ENCODE data around the gene TRIM8.

GRCh38 chr10:102645388-102645740 is 1.1 kb downstream of the TRIM8 start:
- TF ChIP-seq, protein P1, sequence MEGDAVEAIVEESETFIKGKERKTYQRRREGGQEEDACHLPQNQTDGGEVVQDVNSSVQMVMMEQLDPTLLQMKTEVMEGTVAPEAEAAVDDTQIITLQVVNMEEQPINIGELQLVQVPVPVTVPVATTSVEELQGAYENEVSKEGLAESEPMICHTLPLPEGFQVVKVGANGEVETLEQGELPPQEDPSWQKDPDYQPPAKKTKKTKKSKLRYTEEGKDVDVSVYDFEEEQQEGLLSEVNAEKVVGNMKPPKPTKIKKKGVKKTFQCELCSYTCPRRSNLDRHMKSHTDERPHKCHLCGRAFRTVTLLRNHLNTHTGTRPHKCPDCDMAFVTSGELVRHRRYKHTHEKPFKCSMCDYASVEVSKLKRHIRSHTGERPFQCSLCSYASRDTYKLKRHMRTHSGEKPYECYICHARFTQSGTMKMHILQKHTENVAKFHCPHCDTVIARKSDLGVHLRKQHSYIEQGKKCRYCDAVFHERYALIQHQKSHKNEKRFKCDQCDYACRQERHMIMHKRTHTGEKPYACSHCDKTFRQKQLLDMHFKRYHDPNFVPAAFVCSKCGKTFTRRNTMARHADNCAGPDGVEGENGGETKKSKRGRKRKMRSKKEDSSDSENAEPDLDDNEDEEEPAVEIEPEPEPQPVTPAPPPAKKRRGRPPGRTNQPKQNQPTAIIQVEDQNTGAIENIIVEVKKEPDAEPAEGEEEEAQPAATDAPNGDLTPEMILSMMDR (IDR thresholded peaks at IDR 0.05; ENCODE audit: low read depth, low read length, poor library complexity, severe bottlenecking), result no peak
- no peak for TF ChIP-seq EZH2phosphoT487 (IDR thresholded peaks at IDR 0.05; ENCODE audit: borderline replicate concordance, low read length)
